HG02981 (cell line): ENCODE measurements around the gene NUDT11.
"Not testable (repeated sequence)": the region's sequence is repeated elsewhere in the genome, so short reads cannot be mapped to it uniquely, and the experiment has no call there.

ENCODE experiments used
- ATAC-seq: cut with Tn5 transposase; IDR thresholded peaks from one replicate; pipeline ENCODE4 v1.9.1; 2021; ENCODE audit warnings: mild to moderate bottlenecking, moderate library complexity; ENCODE audit not compliant: unreplicated experiment

NUDT11 gene

GRCh38 chrX:51496501-51497291 is at the start of gene NUDT11:
NUDT11 (minus strand) TSS chrX:51496592; CDS start chrX:51496444, 148 bp downstream.
- ATAC-seq = no peak

GRCh38 chrX:51520393-51520792 is 24.0 kb upstream of the NUDT11 start:
- ATAC-seq = no peak

GRCh38 chrX:51519131-51519530 is 22.7 kb upstream of the NUDT11 start:
- not testable (repeated sequence) for ATAC-seq

DNA sequence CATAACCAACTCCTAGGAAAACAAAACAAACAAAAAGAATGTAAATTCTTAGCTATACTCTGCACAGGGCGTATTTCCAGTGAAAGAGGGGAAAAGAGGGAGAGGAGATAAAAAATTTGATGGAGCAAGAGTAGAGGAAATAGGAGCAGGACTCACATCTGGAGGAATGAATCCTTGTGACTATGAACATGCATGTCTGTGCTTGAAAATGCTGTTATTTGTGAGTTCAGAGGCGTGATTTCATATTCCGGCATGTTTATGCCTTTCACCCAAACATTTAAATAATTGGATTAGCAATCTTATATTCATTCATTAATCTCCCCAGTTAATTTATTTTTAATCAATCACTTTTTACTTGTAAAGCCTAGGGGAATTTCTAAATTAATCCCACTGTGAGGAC is 11.2 kb upstream of the NUDT11 start:
- ATAC-seq = no peak

DNA sequence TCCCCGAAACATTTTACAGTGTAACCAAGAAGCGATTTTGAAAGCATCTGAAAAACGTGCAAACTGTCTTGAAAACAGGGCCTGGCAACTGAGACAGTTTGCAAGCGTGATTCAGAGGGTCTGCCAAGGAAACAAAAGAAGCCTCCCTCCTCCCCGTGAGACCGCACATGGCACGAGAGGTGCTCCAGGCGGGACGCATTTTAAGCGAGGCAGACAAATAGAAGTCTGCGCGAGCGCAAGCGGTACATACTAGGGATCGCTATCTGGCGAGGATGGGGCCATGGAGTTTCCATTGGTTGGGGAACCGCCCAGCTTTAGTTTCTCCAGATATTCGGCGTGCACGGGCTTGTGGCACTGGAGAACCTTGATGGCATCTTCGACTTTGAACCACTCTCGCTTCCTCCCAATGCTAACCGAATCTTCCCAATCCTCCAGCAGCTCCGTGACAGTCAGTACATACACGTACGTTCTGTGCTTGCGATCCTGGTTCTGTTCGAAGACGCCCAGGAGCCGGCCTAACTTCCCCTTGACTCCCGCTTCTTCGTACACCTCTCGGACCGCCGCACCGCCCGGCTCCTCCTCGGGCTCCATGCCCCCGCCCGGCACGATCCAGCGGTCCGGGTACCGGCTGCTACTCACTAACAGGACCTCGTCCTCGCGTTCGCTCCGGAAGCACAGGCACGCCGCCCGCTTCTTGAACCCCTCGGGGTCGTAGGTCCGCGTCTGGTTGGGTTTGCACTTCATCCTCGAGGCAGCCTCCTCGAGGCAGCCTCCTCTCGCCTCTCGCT is 497 bp downstream of the NUDT11 start:
- ATAC-seq = not testable (repeated sequence)

- ATAC-seq = no peak
These were observed 2.0 kb downstream of the NUDT11 start for GRCh38 chrX:51494409-51494808.

GRCh38 chrX:51487960-51488267 is 8.5 kb downstream of the NUDT11 start:
- ATAC-seq = no peak

- ATAC-seq = no peak
These were observed 11.8 kb downstream of the NUDT11 start for GRCh38 chrX:51484616-51485015.

DNA sequence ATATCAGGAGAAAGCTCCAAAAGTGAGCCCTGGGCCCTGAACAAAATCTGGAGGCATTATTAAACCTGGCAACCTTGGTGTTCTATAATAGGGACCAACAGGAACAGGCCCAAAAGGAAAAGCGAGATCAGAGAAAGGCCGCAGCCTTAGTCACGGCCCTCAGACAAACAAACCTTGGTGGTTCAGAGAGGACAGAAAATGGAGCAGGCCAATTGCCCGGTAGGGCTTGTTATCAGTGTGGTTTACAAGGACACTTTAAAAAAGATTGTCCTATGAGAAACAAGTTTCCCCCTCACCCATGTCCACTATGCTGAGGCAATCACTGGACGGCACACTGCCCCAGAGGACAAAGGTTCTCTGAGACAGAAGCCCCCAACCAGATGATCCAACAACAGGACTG is 14.0 kb downstream of the NUDT11 start:
- not testable (repeated sequence) for ATAC-seq

GRCh38 chrX:51476930-51477329 is 19.5 kb downstream of the NUDT11 start:
- ATAC-seq = no peak

GRCh38 chrX:51463322-51463721 is 33.1 kb downstream of the NUDT11 start:
- ATAC-seq = no peak

DNA sequence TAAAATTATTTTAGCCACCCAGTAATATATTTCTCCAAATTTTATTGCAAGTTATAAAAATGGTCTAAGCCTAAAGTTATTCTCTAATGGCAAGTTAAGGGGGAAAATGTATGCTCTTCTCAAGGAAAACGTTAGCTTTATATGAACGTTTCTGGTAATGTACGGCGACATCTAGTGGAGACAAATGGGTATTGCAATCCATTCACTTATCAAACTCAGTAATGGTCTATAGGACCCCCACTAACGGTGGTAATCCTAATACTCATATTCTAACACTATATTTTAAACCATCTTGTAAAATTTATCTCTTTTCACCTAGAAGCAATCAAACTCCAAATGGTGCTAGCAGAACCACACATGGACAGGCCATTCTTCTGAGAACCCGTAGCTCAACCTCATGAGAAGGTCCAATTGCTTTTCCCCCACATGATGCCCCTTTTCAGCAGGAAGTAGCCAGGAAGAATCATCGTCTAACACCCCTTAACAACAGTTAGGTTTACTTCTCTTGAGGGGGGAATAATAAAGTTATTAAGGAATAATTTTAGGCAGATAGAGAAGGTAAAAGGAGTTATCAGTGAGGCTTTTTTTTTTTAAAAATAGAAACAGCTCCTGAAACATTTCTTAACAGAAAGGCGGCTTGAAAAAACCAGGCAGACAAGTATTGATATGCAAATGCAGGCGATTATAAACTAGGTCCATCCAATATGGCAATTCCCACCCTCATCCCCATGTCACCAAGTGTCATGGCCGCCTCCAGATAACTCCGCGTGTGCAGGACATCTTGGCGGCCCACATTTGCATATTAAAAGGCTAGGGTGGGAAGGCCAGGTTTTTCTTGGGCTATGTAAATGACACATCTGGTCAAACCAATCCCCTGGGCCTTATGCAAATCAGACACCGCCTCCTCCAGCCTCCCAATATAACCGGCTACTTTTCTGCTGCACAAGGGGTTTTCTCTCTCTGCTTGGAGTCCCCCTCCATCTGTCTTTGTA is 35.0 kb downstream of the NUDT11 start:
- no peak for ATAC-seq

- ATAC-seq = no peak
These were observed 37.3 kb downstream of the NUDT11 start for GRCh38 chrX:51459125-51459524.

GRCh38 chrX:51456814-51457213 is 39.6 kb downstream of the NUDT11 start:
- ATAC-seq = no peak

DNA sequence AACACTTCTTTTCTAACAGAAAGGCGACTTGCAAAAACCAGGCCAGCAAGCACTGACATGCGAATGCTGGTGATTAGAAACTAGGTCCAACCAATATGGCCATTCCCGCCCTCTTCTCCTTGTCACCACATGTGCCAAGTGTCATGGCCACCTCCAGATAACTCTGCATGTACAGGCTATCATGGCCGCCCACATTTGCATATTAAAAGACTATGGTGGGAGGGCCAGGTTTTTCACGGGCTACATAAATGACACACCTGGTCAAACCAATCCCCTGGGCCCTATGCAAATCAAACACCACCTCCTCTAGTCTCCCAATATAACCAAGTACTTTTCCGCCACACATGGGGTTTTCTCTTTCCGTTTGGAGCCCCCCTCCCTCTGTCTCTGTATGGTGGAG is 40.1 kb downstream of the NUDT11 start:
- ATAC-seq = no peak

- no peak for ATAC-seq
These were observed 56.0 kb downstream of the NUDT11 start for GRCh38 chrX:51440365-51440764.
